AG09319 (cell line): Measurements from ENCODE around the gene KBTBD2.
"Not testable (repeated sequence)": the region's sequence is repeated elsewhere in the genome, so short reads cannot be mapped to it uniquely, and the experiment has no call there.

Experiments used
- DNase-seq: peaks from one replicate; pipeline ENCODE4 v3.0.0-alpha.2; 2010; ENCODE audit warnings: low read depth; ENCODE audit errors: extremely low read depth
- TF ChIP-seq, protein P1 (sequence below): IDR thresholded peaks from 2 replicates; pipeline ENCODE4 v1.5.1; 2011; ENCODE audit warnings: low read depth, mild to moderate bottlenecking, inconsistent platforms, low read length, moderate library complexity

The KBTBD2 gene

DNA sequence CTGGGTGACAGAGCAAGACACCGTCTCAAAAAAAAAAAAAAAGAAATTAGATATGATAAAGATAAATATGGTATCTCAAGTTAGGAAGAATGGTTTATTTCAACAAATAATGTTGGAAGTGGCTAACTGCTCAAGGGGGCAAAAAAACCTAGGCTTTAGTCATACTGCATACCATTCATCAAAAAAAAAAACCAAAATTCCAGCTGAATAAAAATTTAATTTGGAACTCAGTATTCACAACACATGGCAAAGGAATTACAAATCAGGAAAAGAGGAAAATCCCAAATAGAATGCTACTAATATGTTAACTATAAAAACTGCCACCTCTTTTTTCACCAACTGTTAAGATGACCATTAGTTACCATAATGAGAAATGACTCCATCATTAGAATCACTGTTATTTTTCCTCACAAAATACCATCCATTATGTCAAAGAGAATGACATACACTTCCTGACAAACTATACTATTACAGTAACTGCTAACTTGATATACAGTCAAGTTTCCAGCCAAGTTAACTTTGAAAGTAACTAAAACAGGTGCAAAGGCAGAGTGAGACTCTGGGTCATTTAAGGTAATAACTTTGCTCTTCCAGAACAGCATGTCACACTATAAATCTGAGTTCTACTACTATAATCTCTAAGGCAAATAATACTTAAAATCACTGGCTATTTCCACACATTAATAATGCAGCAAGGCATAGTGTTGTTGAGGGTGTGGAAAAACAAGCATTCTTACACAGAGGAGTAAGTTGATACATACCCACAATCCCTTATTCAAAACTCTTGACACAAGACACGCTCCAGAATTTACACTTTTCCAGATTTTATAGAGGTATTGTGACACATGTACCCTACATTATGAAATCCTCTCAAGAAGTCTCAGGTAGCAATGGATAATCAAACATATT, 10.2 kb downstream of the KBTBD2 start:
- TF ChIP-seq, protein P1, sequence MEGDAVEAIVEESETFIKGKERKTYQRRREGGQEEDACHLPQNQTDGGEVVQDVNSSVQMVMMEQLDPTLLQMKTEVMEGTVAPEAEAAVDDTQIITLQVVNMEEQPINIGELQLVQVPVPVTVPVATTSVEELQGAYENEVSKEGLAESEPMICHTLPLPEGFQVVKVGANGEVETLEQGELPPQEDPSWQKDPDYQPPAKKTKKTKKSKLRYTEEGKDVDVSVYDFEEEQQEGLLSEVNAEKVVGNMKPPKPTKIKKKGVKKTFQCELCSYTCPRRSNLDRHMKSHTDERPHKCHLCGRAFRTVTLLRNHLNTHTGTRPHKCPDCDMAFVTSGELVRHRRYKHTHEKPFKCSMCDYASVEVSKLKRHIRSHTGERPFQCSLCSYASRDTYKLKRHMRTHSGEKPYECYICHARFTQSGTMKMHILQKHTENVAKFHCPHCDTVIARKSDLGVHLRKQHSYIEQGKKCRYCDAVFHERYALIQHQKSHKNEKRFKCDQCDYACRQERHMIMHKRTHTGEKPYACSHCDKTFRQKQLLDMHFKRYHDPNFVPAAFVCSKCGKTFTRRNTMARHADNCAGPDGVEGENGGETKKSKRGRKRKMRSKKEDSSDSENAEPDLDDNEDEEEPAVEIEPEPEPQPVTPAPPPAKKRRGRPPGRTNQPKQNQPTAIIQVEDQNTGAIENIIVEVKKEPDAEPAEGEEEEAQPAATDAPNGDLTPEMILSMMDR, result no peak

GRCh38 chr7:32879460-32879859, 12.1 kb downstream of the KBTBD2 start:
- no peak for DNase-seq
- TF ChIP-seq, protein P1, result no peak

More for the DNA sequence above, 10.2 kb downstream of the KBTBD2 start:
- no peak for DNase-seq

GRCh38 chr7:32878023-32878422, 13.5 kb downstream of the KBTBD2 start:
- not testable (repeated sequence) for DNase-seq

DNA sequence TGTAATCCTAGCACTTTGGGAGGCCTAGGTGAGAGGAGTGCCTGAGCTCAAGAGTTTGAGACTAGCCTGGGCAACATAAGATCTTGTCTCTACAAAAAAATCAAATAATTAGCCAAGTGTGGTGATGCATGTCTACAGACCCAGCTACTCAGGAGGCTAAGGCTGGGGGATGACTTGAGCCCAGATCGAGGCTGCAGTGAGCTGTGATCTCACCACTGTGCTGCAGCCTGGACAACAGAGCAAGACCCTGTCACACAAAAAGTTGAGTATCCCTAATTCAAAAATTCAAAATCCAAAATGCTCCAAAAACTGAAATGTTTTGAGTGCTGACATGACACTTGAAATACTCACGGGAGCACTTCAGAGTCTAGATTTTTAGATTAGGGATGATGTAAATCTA, 19.1 kb downstream of the KBTBD2 start:
- TF ChIP-seq, protein P1, result no peak
- DNase-seq, result no peak

DNA sequence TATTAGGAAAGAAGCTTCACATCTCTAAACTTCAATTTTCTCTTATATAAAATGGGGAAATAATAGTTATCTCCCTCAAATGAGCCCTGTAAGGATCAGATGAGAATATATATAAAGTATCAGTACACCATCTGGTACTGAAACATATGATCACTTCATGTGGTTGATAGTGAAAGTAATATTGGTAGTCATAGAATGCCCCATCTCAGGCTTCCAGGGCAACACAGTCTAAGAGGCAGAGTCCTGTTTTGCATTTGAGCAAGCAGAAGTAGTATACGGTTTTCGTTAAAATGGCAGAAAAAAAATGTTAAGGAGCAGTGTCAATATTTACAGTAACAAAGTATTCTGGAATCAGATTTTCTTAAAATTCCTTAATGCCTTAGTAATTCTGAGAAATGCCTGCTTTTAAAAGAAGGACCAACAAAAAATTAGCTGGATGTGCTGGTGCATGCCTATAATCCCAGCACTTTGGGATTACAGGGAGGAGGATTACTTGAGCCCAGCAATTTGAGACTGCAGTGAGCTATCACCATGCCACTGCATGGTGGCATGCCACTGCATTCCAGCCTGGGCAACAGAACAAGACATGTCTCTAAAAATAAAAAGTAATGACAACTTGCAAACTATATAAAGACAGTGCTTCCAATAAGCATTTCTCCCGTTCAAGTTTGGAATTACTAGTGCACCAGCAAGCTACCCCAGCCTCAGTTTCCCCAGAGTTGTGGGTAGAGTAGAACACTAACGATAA, 19.8 kb downstream of the KBTBD2 start:
- TF ChIP-seq, protein P1, result no peak
- DNase-seq, result no peak

GRCh38 chr7:32870298-32870697, 21.3 kb downstream of the KBTBD2 start:
- no peak for DNase-seq
- TF ChIP-seq, protein P1, result no peak

DNA sequence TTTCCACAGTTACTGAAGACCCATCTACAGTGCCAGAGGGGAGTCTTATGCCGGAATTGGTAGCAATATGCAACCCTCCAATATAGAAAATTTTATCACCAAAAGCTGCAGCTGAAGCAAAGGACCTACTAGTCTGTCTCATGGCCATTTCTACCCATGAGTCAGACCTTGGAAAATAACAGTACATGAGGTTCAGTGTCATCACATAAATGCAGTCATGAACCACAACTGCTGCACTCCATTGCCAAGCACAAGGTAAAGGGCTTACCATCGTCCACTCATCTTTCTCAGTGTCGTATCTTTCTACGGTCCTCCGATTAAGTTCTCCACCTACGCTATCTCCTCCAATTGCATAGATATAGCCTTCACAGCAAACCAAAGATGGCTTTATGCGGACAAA, 21.8 kb downstream of the KBTBD2 start:
- DNase-seq, result no peak

More for the DNA sequence above, 21.8 kb downstream of the KBTBD2 start:
- TF ChIP-seq, protein P1, result no peak
